LNCaP clone FGC (cell line): ENCODE results near the gene TTR.

Source experiments
- DNase-seq: peaks from one replicate; pipeline ENCODE4 v3.0.0-alpha.2; 2011; ENCODE audit warnings: low read depth
- H3K4me3 ChIP-seq: 2 replicates; pipeline ENCODE4 v1.5.1; 2011; ENCODE audit warnings: mild to moderate bottlenecking, low read depth, low read length, control low read depth
- CTCF ChIP-seq: IDR thresholded peaks from 2 replicates; pipeline ENCODE4 v1.5.1; 2012; ENCODE audit warnings: mild to moderate bottlenecking; ENCODE audit not compliant: control insufficient read depth, insufficient read depth; ENCODE audit errors: extremely low read depth

Gene TTR

DNA sequence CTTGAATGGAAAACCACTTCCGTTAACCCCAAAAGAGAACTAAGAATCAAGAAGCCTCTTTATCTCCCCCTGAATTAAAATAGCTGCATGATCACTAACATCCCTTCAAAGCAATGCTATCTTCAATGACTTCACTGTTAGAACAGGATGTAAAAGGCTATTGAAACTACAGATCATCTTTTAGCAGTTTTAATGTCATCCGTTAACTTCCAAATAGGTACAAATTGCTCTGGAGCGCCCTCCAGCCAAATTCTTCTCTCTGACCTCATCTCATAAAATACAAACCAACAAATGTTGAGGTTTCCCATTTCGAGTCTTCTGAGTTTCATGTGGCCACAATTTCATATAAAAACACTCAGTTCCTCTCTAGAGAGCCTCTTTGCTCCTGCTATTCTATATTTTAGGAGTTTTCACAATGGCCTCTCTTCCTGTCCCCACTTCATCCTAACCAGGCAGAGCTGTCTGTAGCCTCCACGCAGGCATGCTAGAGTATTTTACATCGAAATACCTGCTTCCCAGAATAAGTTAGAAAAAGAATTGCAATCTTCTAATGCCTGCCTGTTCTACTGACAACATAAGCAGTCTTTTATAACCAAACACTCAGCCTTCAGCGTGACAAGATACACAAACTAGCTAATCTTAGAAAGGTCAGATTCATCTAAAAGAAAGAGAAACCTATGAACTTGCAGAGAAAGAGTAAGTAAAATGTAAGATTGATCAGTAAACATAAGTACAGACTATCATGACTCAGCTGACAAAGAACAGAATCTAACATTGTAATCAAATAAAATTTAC is 54.9 kb downstream of the TTR start:
- no peak overlapping the region for H3K4me3 ChIP-seq
- TF ChIP-seq CTCF: no peak
- no peak for DNase-seq

DNA sequence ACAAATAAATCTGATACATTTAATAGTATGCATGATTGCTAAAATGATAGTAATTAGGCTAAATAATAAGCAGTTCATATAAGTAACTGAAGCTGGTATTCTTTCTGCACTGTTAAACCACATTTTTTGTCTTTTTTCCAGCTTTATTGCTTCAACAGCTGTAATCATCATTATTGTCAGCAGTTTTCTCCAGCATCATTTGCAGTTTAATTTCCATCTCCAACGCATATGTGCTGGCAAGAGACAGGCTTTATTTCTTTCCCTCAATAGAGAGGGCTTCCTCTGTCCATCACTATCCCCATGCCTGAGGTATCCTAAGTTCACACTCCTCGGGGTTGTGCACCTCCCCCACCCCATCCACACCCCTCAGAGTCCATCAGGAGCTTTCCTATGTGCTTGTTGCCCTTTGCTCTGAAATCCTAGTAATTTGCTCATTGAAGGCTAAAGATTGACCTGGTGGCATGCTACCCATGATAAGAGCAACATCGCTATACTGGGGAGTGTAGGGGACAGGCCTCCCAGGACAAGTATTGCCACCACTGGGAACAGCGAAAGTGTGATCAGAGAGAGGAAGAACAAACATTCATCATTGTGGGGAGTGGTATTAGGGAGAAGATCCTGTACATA is 55.6 kb downstream of the TTR start:
- H3K4me3 ChIP-seq: no peak overlapping the region
- no peak for TF ChIP-seq CTCF
- DNase-seq: no peak
